GM12864 (cell line): ENCODE measurements around the gene SLC5A2.
A peak's percentile ranks its signal among the peaks of the same experiment; 100 is the strongest.

Experiments used
- DNase-seq: peaks from one replicate; pipeline ENCODE4 v3.0.0-alpha.2; 2011; ENCODE audit warnings: low read depth
- H3K4me3 ChIP-seq: 2 replicates; pipeline ENCODE4 v1.5.1; 2011; ENCODE audit warnings: mild to moderate bottlenecking, low read depth, low read length, control low read depth
- CTCF ChIP-seq: IDR thresholded peaks from 2 replicates; pipeline ENCODE4 v1.5.1; 2011; ENCODE audit warnings: low read depth, mild to moderate bottlenecking, moderate library complexity, low read length, control low read depth, inconsistent platforms; ENCODE audit errors: missing control alignments

SLC5A2 gene

GRCh38 chr16:31473264-31473984 is 9.5 kb upstream of the SLC5A2 start:
- no peak overlapping the region for H3K4me3 ChIP-seq
- no peak for TF ChIP-seq CTCF
- DNase-seq = no peak

- TF ChIP-seq CTCF = no peak
- no peak overlapping the region for H3K4me3 ChIP-seq
- DNase-seq = no peak
Measured at GRCh38 chr16:31474173-31474714, 8.7 kb upstream of the SLC5A2 start.

- TF ChIP-seq CTCF = no peak
- DNase-seq = no peak
- H3K4me3 ChIP-seq = no peak overlapping the region
Measured at GRCh38 chr16:31474773-31475738, 7.9 kb upstream of the SLC5A2 start.

GRCh38 chr16:31475946-31476302 is 7.0 kb upstream of the SLC5A2 start:
- DNase-seq = no peak
- H3K4me3 ChIP-seq = no peak overlapping the region
- no peak for TF ChIP-seq CTCF

- no peak for DNase-seq
- no peak for TF ChIP-seq CTCF
- H3K4me3 ChIP-seq = peak overlapping the region; percentile 66
Measured at GRCh38 chr16:31476303-31477219, 6.4 kb upstream of the SLC5A2 start.
